HCT116 (cell line): ENCODE results near the gene SPACA6. TPM values are rescaled to one million over a fixed set of nuclear protein-coding genes. Genes with fewer than 3 reads are reported as not detected.

Source experiments
- ATAC-seq: fragments of 200-7000 bp; cut with Tn5 transposase; 2 replicates; pipeline ENCODE4 v1.9.1; 2020; ENCODE audit warnings: mild to moderate bottlenecking, moderate library complexity
- BruUV-seq: library from RNA; stranded (reverse); fragments of 400-500 nt; replicated peaks from 2 replicates; lab custom pipeline; 2021; lab: Mats Ljungman, UMichigan
- CTCF ChIA-PET: fragments of 300-600 bp; sonication (Branson Sonifier 250); formaldehyde crosslinking; loops from one replicate; lab custom pipeline; 2021; ENCODE audit warnings: antibody characterized with exemption; lab: Charles Lee
- POLR2A ChIA-PET: fragments of 300-600, 350-600 bp; sonication (Branson Sonifier 250); formaldehyde crosslinking; loops from one replicate; lab custom pipeline; 2021; ENCODE audit warnings: antibody characterized with exemption; lab: Charles Lee
- RAD21 ChIA-PET, 2 experiments: fragments of 300-600 bp; sonication (Branson Sonifier 250); formaldehyde crosslinking; loops; one replicate each; lab custom pipeline; 2023; ENCODE audit warnings: low total read pairs in 2 of 2; ENCODE audit not compliant: uncharacterized antibody in 2 of 2, unreplicated experiment in 2 of 2, low non-redundant PET in 1 of 2; lab: Charles Lee
- DNase-seq: peaks from one replicate; pipeline ENCODE4 v3.0.0-alpha.2; 2010; ENCODE audit warnings: low read depth, low spot score
- H2AFZ ChIP-seq: fragments of 200-600 bp; shearing (Covaris generic), sonication (generic); 2 replicates; pipeline ENCODE4 v1.6.1; 2017; ENCODE audit warnings: low read depth, mixed run types, mixed read lengths, antibody characterized with exemption, low read length; ENCODE audit not compliant: poor library complexity, severe bottlenecking
- H3K27ac ChIP-seq: 2 replicates; pipeline ENCODE4 v1.5.1; 2012; ENCODE audit warnings: low read depth, low read length
- H3K27me3 ChIP-seq: fragments of 200-600 bp; sonication (generic); 2 replicates; pipeline ENCODE4 v1.6.1; 2016; ENCODE audit warnings: mixed run types, low read length, mixed read lengths; ENCODE audit not compliant: insufficient read depth
- H3K36me3 ChIP-seq, 2 experiments: fragments of 200-500 bp in 1 of 2; fragments of 200-600 bp in 1 of 2; sonication (Bioruptor generic) in 1 of 2; sonication (generic) in 1 of 2; 2 replicates each; pipeline versions ENCODE4 v1.5.1 to v1.6.1; 2014 to 2016; ENCODE audit warnings: low read length in 2 of 2, inconsistent platforms in 1 of 2, mixed read lengths in 1 of 2, mixed run types in 1 of 2; ENCODE audit not compliant: insufficient read depth in 2 of 2, control insufficient read depth in 1 of 2
- H3K4me1 ChIP-seq, 2 experiments: fragments of 200-600 bp in 1 of 2; sonication (generic) in 1 of 2; 2 replicates each; pipeline versions ENCODE4 v1.5.1 to v1.6.1; 2012 to 2017; ENCODE audit warnings: low read length in 2 of 2, inconsistent platforms in 1 of 2, mild to moderate bottlenecking in 1 of 2, mixed read lengths in 1 of 2, mixed run types in 1 of 2, moderate library complexity in 1 of 2; ENCODE audit not compliant: insufficient read depth in 2 of 2, control insufficient read depth in 1 of 2
- H3K4me2 ChIP-seq: fragments of 200-600 bp; sonication (generic); 2 replicates; pipeline ENCODE4 v1.6.1; 2017; ENCODE audit warnings: mixed run types, low read length, mixed read lengths
- H3K4me3 ChIP-seq, 2 experiments: fragments of 200-600 bp in 1 of 2; sonication (generic) in 1 of 2; replicated peaks in 1 of 2; 2 replicates each; pipeline ENCODE4 v1.5.1; 2011 to 2016; ENCODE audit warnings: low read length in 2 of 2, control low read depth in 1 of 2, low read depth in 1 of 2, mild to moderate bottlenecking in 1 of 2, mixed read lengths in 1 of 2, mixed run types in 1 of 2
- H3K79me2 ChIP-seq: fragments of 200-600 bp; sonication (generic); 2 replicates; pipeline ENCODE4 v1.6.1; 2017; ENCODE audit warnings: mild to moderate bottlenecking, mixed run types, low read length, moderate library complexity, mixed read lengths; ENCODE audit not compliant: insufficient read depth
- H3K9ac ChIP-seq: fragments of 200-600 bp; sonication (generic); 2 replicates; pipeline ENCODE4 v1.6.1; 2016; ENCODE audit warnings: low read length, mixed read lengths
- H3K9me2 ChIP-seq: fragments of 200-600 bp; sonication (generic), shearing (Covaris generic); 2 replicates; pipeline ENCODE4 v1.6.1; 2017; ENCODE audit warnings: mixed run types, mild to moderate bottlenecking, moderate library complexity; ENCODE audit not compliant: insufficient read depth
- H3K9me3 ChIP-seq, 2 experiments: fragments of 200-500 bp in 1 of 2; fragments of 200-600 bp in 1 of 2; sonication (Bioruptor generic) in 1 of 2; sonication (generic) in 1 of 2; 2 replicates each; pipeline ENCODE4 v1.6.1; 2014 to 2017; ENCODE audit warnings: low read length in 2 of 2, mixed read lengths in 2 of 2, inconsistent platforms in 1 of 2, low read depth in 1 of 2, mild to moderate bottlenecking in 1 of 2, mixed run types in 1 of 2, moderate library complexity in 1 of 2; ENCODE audit not compliant: control insufficient read depth in 1 of 2, insufficient read depth in 1 of 2
- H4K20me1 ChIP-seq: fragments of 200-600 bp; sonication (generic), shearing (Covaris generic); 2 replicates; pipeline ENCODE4 v1.6.1; 2017; ENCODE audit warnings: mixed run types, mild to moderate bottlenecking, moderate library complexity; ENCODE audit not compliant: insufficient read depth
- CBX3 ChIP-seq: IDR thresholded peaks from 2 replicates; pipeline ENCODE4 v1.6.1; 2012; ENCODE audit warnings: low read depth
- CEBPB ChIP-seq: IDR thresholded peaks from 2 replicates; pipeline ENCODE4 v1.6.1; 2012; ENCODE audit warnings: low read depth
- EGR1 ChIP-seq: IDR thresholded peaks from 2 replicates; pipeline ENCODE4 v1.6.1; 2012; ENCODE audit warnings: low read depth
- ELF1 ChIP-seq: IDR thresholded peaks from 2 replicates; pipeline ENCODE4 v1.6.1; 2012; ENCODE audit warnings: low read depth, borderline replicate concordance
- EZH2 ChIP-seq: fragments of 200-600 bp; sonication (generic); IDR thresholded peaks from 2 replicates; pipeline ENCODE4 v1.6.1; 2017; ENCODE audit warnings: antibody characterized with exemption, mixed run types
- EZH2phosphoT487 ChIP-seq: fragments of 200-600 bp; IDR thresholded peaks from 2 replicates; pipeline ENCODE4 v1.6.1; 2018; ENCODE audit warnings: antibody characterized with exemption, borderline replicate concordance
- FOSL1 ChIP-seq: IDR thresholded peaks from 2 replicates; pipeline ENCODE4 v1.6.1; 2012; ENCODE audit warnings: low read depth
- JUND ChIP-seq: IDR thresholded peaks from 2 replicates; pipeline ENCODE4 v1.6.1; 2012
- MAX ChIP-seq: IDR thresholded peaks from 2 replicates; pipeline ENCODE4 v1.6.1; 2012
- POLR2AphosphoS5 ChIP-seq: IDR thresholded peaks from 2 replicates; pipeline ENCODE4 v1.6.1; 2011; ENCODE audit warnings: mild to moderate bottlenecking, low read depth, low read length, moderate library complexity
- RAD21 ChIP-seq: IDR thresholded peaks from 2 replicates; pipeline ENCODE4 v1.6.1; 2012; ENCODE audit warnings: low read depth, mild to moderate bottlenecking
- SIN3A ChIP-seq: IDR thresholded peaks from 2 replicates; pipeline ENCODE4 v1.6.1; 2012; ENCODE audit warnings: low read depth
- SP1 ChIP-seq: IDR thresholded peaks from 2 replicates; pipeline ENCODE4 v1.6.1; 2012; ENCODE audit warnings: low read depth
- SRF ChIP-seq: IDR thresholded peaks from 2 replicates; pipeline ENCODE4 v1.6.1; 2012; ENCODE audit warnings: low read depth
- TCF7L2 ChIP-seq: IDR thresholded peaks from 2 replicates; pipeline ENCODE4 v1.7.0; 2011; ENCODE audit warnings: borderline replicate concordance, inconsistent platforms; ENCODE audit not compliant: insufficient read depth, insufficient read length; ENCODE audit errors: extremely low read depth
- YY1 ChIP-seq: IDR thresholded peaks from 2 replicates; pipeline ENCODE4 v1.6.1; 2011; ENCODE audit warnings: low read length, low read depth, moderate library complexity, mild to moderate bottlenecking; ENCODE audit not compliant: insufficient replicate concordance; ENCODE audit errors: extremely low read depth
- ZBTB33 ChIP-seq: IDR thresholded peaks from 2 replicates; pipeline ENCODE4 v1.6.1; 2011; ENCODE audit warnings: mild to moderate bottlenecking, low read length, moderate library complexity; ENCODE audit not compliant: insufficient replicate concordance; ENCODE audit errors: extremely low read depth
- ZFX ChIP-seq: fragments of 450-650 bp; IDR thresholded peaks from 2 replicates; pipeline ENCODE4 v1.6.1; 2017
- ZNF274 ChIP-seq: fragments of 200-500 bp; sonication (Bioruptor generic); IDR thresholded peaks from 2 replicates; pipeline ENCODE4 v1.6.1; 2014; ENCODE audit warnings: mild to moderate bottlenecking, low read depth, low read length, inconsistent platforms
- intact Hi-C: fragments of 100-400 bp; cut with micrococcal nuclease; formaldehyde crosslinking; loops from 2 replicates; pipeline ENCODE4 v1.10.0; 2022
- total RNA-seq: library from RNA; stranded (reverse); gene quantifications from one replicate; pipeline ENCODE4 v1.2.1, GENCODE V29; 2021; ENCODE audit not compliant: unreplicated experiment
- TF ChIP-seq, protein P1 (sequence below), 3 experiments: fragments of 200-600 bp in 1 of 3; sonication (generic) in 1 of 3; IDR thresholded peaks in 2 of 3; conservative IDR thresholded peaks in 1 of 3; 2 replicates each; pipeline ENCODE4 v1.5.1; 2012 to 2017; ENCODE audit warnings: low read depth in 2 of 3, low read length in 2 of 3, antibody characterized with exemption in 1 of 3, borderline replicate concordance in 1 of 3, control low read depth in 1 of 3, mild to moderate bottlenecking in 1 of 3, mixed read lengths in 1 of 3, mixed run types in 1 of 3, moderate library complexity in 1 of 3; ENCODE audit not compliant: insufficient read depth in 1 of 3

Gene SPACA6
- total RNA-seq, 1 experiment from 2014 or later: 13.9 TPM

- no peak for DNase-seq
- no peaks in the 10 kb centered on the region for H3K9me2 ChIP-seq
- no peak overlapping the region for H3K4me3 ChIP-seq
- no peaks in the 10 kb centered on the region for H4K20me1 ChIP-seq
- no peak overlapping the region for H2AFZ ChIP-seq
- no peak for ATAC-seq
- no peak for TF ChIP-seq FOSL1
- no peak for TF ChIP-seq MAX
- no peak for TF ChIP-seq ELF1
- TF ChIP-seq TCF7L2: no peak
- no peak for TF ChIP-seq ZNF274
- TF ChIP-seq, protein P1, sequence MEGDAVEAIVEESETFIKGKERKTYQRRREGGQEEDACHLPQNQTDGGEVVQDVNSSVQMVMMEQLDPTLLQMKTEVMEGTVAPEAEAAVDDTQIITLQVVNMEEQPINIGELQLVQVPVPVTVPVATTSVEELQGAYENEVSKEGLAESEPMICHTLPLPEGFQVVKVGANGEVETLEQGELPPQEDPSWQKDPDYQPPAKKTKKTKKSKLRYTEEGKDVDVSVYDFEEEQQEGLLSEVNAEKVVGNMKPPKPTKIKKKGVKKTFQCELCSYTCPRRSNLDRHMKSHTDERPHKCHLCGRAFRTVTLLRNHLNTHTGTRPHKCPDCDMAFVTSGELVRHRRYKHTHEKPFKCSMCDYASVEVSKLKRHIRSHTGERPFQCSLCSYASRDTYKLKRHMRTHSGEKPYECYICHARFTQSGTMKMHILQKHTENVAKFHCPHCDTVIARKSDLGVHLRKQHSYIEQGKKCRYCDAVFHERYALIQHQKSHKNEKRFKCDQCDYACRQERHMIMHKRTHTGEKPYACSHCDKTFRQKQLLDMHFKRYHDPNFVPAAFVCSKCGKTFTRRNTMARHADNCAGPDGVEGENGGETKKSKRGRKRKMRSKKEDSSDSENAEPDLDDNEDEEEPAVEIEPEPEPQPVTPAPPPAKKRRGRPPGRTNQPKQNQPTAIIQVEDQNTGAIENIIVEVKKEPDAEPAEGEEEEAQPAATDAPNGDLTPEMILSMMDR (IDR thresholded peaks at IDR 0.05 in 2 of 3, conservative IDR thresholded peaks at IDR 0.05 in 1 of 3; ENCODE audit: borderline replicate concordance in 1 of 3, insufficient read depth in 1 of 3, low read depth in 2 of 3, low read length in 2 of 3): no peak
- TF ChIP-seq CEBPB: no peak
- no peak for TF ChIP-seq YY1
- no peak for TF ChIP-seq SP1
- TF ChIP-seq RAD21: no peak
- TF ChIP-seq EGR1: no peak
- no peak for TF ChIP-seq EZH2phosphoT487
- no peak for TF ChIP-seq JUND
- no peak for TF ChIP-seq SRF
- no peak for TF ChIP-seq ZFX
- no peak for TF ChIP-seq CBX3
- no peak for TF ChIP-seq SIN3A
- no peak for TF ChIP-seq ZBTB33
- no peak for TF ChIP-seq POLR2AphosphoS5
- TF ChIP-seq EZH2: no peak
- no peaks in the 10 kb centered on the region for H3K9me3 ChIP-seq
- no peaks in the 10 kb centered on the region for H3K27me3 ChIP-seq
- ChIA-PET RAD21 (no interaction called here), POLR2A (no interaction called here), CTCF (no interaction called here)
- H3K4me2 ChIP-seq: no peak overlapping the region
- no TSS peak for BruUV-seq
- H3K4me1 ChIP-seq: no peaks in the 10 kb centered on the region
- H3K79me2 ChIP-seq: no peaks in the 10 kb centered on the region
- intact Hi-C loops: no loop called here
- no peaks in the 10 kb centered on the region for H3K36me3 ChIP-seq
- H3K27ac ChIP-seq: no peak overlapping the region
- no peak overlapping the region for H3K9ac ChIP-seq
Observed at GRCh38 chr19:51719251-51719988, 26.3 kb downstream of the SPACA6 start.
